ENCODE measurements around the gene SYF2. TPM values are rescaled to one million over a fixed set of nuclear protein-coding genes. Genes with fewer than 3 reads are reported as not detected.
A peak's percentile ranks its signal among the peaks of the same experiment; 100 is the strongest.

SYF2 gene
- polyA plus RNA-seq, 1 experiment = 15.0 TPM

- peak overlapping the region; percentile 89 for H3K4me3 ChIP-seq (ENCODE audit: low read depth, low read length)
- ChIA-PET POLR2A (no interaction called here), CTCF (no interaction called here)
- peaks cover 12% of the 10 kb centered on the region for H3K36me3 ChIP-seq (ENCODE audit: control insufficient read depth, insufficient read depth, low read length)
- TF ChIP-seq CTCF (IDR thresholded peaks at IDR 0.05; ENCODE audit: insufficient read depth, low read depth, low read length) = no peak
- H3K27me3 ChIP-seq (ENCODE audit: control insufficient read depth, insufficient read depth, low read length) = no peaks in the 10 kb centered on the region
- DNase-seq (ENCODE audit: low read depth) = no peak
Observed at GRCh38 chr1:25246600-25247023, 14.3 kb upstream of the SYF2 start.

GRCh38 chr1:25245809-25246599 lies 13.7 kb upstream of the SYF2 start:
- H3K4me3 ChIP-seq (ENCODE audit: low read depth, low read length) = peak overlapping the region; percentile 89
- no peak for TF ChIP-seq CTCF (IDR thresholded peaks at IDR 0.05; ENCODE audit: insufficient read depth, low read depth, low read length)
- H3K36me3 ChIP-seq (ENCODE audit: control insufficient read depth, insufficient read depth, low read length) = peaks cover 12% of the 10 kb centered on the region
- DNase-seq (ENCODE audit: low read depth) = no peak
- POLR2A ChIA-PET = no interaction called here
- CTCF ChIA-PET = no interaction called here
- no peaks in the 10 kb centered on the region for H3K27me3 ChIP-seq (ENCODE audit: control insufficient read depth, insufficient read depth, low read length)

GRCh38 chr1:25245393-25245792 lies 13.1 kb upstream of the SYF2 start:
- POLR2A ChIA-PET = interaction anchor here (0.6 kb wide), 1 partner anchor 114 kb away, joined by 4 read pairs; no protein-coding TSS in a partner anchor
- no peak for DNase-seq (ENCODE audit: low read depth)
- Histone ChIP-seq H3K27me3 (ENCODE audit: control insufficient read depth, insufficient read depth, low read length) (no peaks in the 10 kb centered on the region), H3K4me3 (ENCODE audit: low read depth, low read length) (peak overlapping the region; percentile 89), H3K36me3 (ENCODE audit: control insufficient read depth, insufficient read depth, low read length) (peaks cover 13% of the 10 kb centered on the region)
- CTCF ChIA-PET = interaction anchor here (1.0 kb wide), 1 partner anchor 13 kb away, joined by 3 read pairs; the partner anchor contains the start of gene SYF2
- TF ChIP-seq CTCF (IDR thresholded peaks at IDR 0.05; ENCODE audit: insufficient read depth, low read depth, low read length) = no peak

- DNase-seq (ENCODE audit: low read depth) = no peak
- no peak for TF ChIP-seq CTCF (IDR thresholded peaks at IDR 0.05; ENCODE audit: insufficient read depth, low read depth, low read length)
- Histone ChIP-seq H3K36me3 (ENCODE audit: control insufficient read depth, insufficient read depth, low read length) (peaks cover 13% of the 10 kb centered on the region), H3K27me3 (ENCODE audit: control insufficient read depth, insufficient read depth, low read length) (no peaks in the 10 kb centered on the region), H3K4me3 (ENCODE audit: low read depth, low read length) (no peak overlapping the region)
- POLR2A ChIA-PET = no interaction called here
- CTCF ChIA-PET = no interaction called here
Observed at GRCh38 chr1:25243907-25244306, 11.6 kb upstream of the SYF2 start.

- POLR2A ChIA-PET = interaction anchor here (0.6 kb wide), 1 partner anchor 375 kb away, joined by 3 read pairs; no protein-coding TSS in a partner anchor
- CTCF ChIA-PET = interaction anchor here (0.7 to 1.5 kb wide), 6 partner anchors 14 to 455 kb away, joined by 3 to 8 read pairs (median 3); no protein-coding TSS in a partner anchor
- peak; percentile 71 for TF ChIP-seq CTCF (IDR thresholded peaks at IDR 0.05; ENCODE audit: insufficient read depth, low read depth, low read length)
- Histone ChIP-seq H3K4me3 (ENCODE audit: low read depth, low read length) (peak overlapping the region; percentile 35), H3K36me3 (ENCODE audit: control insufficient read depth, insufficient read depth, low read length) (peaks cover 8% of the 10 kb centered on the region), H3K27me3 (ENCODE audit: control insufficient read depth, insufficient read depth, low read length) (no peaks in the 10 kb centered on the region)
- DNase-seq (ENCODE audit: low read depth) = peak; percentile 59
Observed at GRCh38 chr1:25239681-25240541, 7.6 kb upstream of the SYF2 start.

All from BJ (cell line).